H1 (cell line): ENCODE results near the gene BCAS3. TPM values are rescaled to one million over a fixed set of nuclear protein-coding genes. Genes with fewer than 3 reads are reported as not detected.

Source experiments
- CTCF ChIA-PET: fragments of 300-600 bp; sonication (Branson Sonifier 250); formaldehyde crosslinking; loops from one replicate; lab custom pipeline; 2021; ENCODE audit not compliant: partially characterized antibody; lab: Charles Lee
- POLR2A ChIA-PET: fragments of 300-600 bp; sonication (Branson Sonifier 250); formaldehyde crosslinking; loops from one replicate; lab custom pipeline; 2021; ENCODE audit warnings: inconsistent platforms; ENCODE audit not compliant: partially characterized antibody; lab: Charles Lee
- DNase-seq, 2 experiments: peaks; one replicate each; pipeline versions ENCODE4 v3.0.0 to v3.0.0-alpha.2; 2010 to 2022; ENCODE audit warnings: low spot score in 2 of 2, low read depth in 1 of 2, mixed read lengths in 1 of 2
- FAIRE-seq: peaks from 2 replicates; lab custom pipeline; 2011; peaks lifted over from hg19 to GRCh38; lab: Jason Lieb, UNC
- H2AFZ ChIP-seq: 2 replicates; pipeline ENCODE4 v1.8.1; 2012; ENCODE audit warnings: low read length, inconsistent platforms
- H2AK5ac ChIP-seq: 2 replicates; pipeline ENCODE4 v1.6.1; 2013; ENCODE audit warnings: low read depth, low read length
- H2BK120ac ChIP-seq: replicated peaks from 2 replicates; pipeline ENCODE3; 2013; ENCODE audit warnings: low read depth, low read length, inconsistent platforms
- H2BK12ac ChIP-seq: 2 replicates; pipeline ENCODE4 v1.6.1; 2013; ENCODE audit warnings: low read depth, low read length
- H2BK15ac ChIP-seq: 2 replicates; pipeline ENCODE4 v1.6.1; 2013; ENCODE audit warnings: low read length
- H2BK20ac ChIP-seq: 2 replicates; pipeline ENCODE4 v1.6.1; 2013; ENCODE audit warnings: low read length
- H2BK5ac ChIP-seq: 2 replicates; pipeline ENCODE4 v1.6.1; 2013; ENCODE audit warnings: low read depth, low read length
- H3K14ac ChIP-seq: 2 replicates; pipeline ENCODE4 v1.6.1; 2013; ENCODE audit warnings: inconsistent platforms; ENCODE audit not compliant: insufficient read length
- H3K18ac ChIP-seq: 2 replicates; pipeline ENCODE4 v1.6.1; 2013; ENCODE audit warnings: low read length; ENCODE audit errors: extremely low read depth
- H3K23ac ChIP-seq: 2 replicates; pipeline ENCODE4 v1.6.1; 2013; ENCODE audit warnings: inconsistent platforms; ENCODE audit not compliant: insufficient read length
- H3K23me2 ChIP-seq: 2 replicates; pipeline ENCODE4 v1.6.1; 2013; ENCODE audit warnings: low read depth, low read length
- H3K27ac ChIP-seq: 2 replicates; pipeline ENCODE4 v1.6.1; 2011; ENCODE audit warnings: low read depth, low read length, inconsistent platforms
- H3K27me3 ChIP-seq, 4 experiments: replicated peaks in 1 of 4; 1 replicate in 1 of 4; 2 replicates in 3 of 4; pipeline versions ENCODE4 v1.6.1 to v1.8.1; 2011 to 2013; ENCODE audit warnings: low read length in 3 of 4, mild to moderate bottlenecking in 3 of 4, inconsistent platforms in 2 of 4, mixed read lengths in 2 of 4, moderate library complexity in 1 of 4; ENCODE audit not compliant: control insufficient read depth in 3 of 4, insufficient read depth in 3 of 4; ENCODE audit errors: extremely low read depth in 1 of 4
- H3K36me3 ChIP-seq, 4 experiments: 2 replicates each; pipeline versions ENCODE4 v1.6.1 to v1.8.1; 2011 to 2013; ENCODE audit warnings: mild to moderate bottlenecking in 4 of 4, low read length in 3 of 4, moderate library complexity in 2 of 4, control low read depth in 1 of 4, inconsistent platforms in 1 of 4; ENCODE audit not compliant: insufficient read depth in 4 of 4, control insufficient read depth in 2 of 4
- H3K4ac ChIP-seq: replicated peaks from 2 replicates; pipeline ENCODE3; 2013; ENCODE audit warnings: low read length, low read depth, mixed read lengths, inconsistent platforms; ENCODE audit not compliant: insufficient read length
- H3K4me1 ChIP-seq, 4 experiments: replicated peaks in 1 of 4; 1 replicate in 1 of 4; 2 replicates in 3 of 4; pipeline versions ENCODE4 v1.6.1 to v1.8.1; 2011 to 2013; ENCODE audit warnings: low read length in 3 of 4, inconsistent platforms in 2 of 4, mixed read lengths in 1 of 4; ENCODE audit not compliant: insufficient read depth in 4 of 4, control insufficient read depth in 3 of 4
- H3K4me2 ChIP-seq, 2 experiments: 2 replicates each; pipeline versions ENCODE4 v1.6.1 to v1.8.1; 2011 to 2013; ENCODE audit warnings: low read depth in 2 of 2, low read length in 2 of 2, control low read depth in 1 of 2, inconsistent platforms in 1 of 2, mild to moderate bottlenecking in 1 of 2; ENCODE audit not compliant: insufficient read depth in 1 of 2
- H3K4me3 ChIP-seq, 4 experiments: fragments of 200-600, 300-600 bp in 1 of 4; sonication (generic), shearing (Covaris generic), sonication (Bioruptor Twin) in 1 of 4; 2 replicates each; pipeline versions ENCODE4 v1.5.1 to v1.8.1; 2011 to 2016; ENCODE audit warnings: low read length in 4 of 4, low read depth in 3 of 4, control low read depth in 2 of 4, inconsistent platforms in 2 of 4, mild to moderate bottlenecking in 2 of 4, mixed read lengths in 1 of 4, moderate library complexity in 1 of 4; ENCODE audit not compliant: insufficient read depth in 2 of 4; ENCODE audit errors: extremely low read depth in 1 of 4
- H3K56ac ChIP-seq: replicated peaks from 2 replicates; pipeline ENCODE3; 2013; ENCODE audit warnings: low read depth, mild to moderate bottlenecking, mixed read lengths, low read length, inconsistent platforms; ENCODE audit not compliant: insufficient read length
- H3K79me1 ChIP-seq: 2 replicates; pipeline ENCODE4 v1.6.1; 2013; ENCODE audit warnings: low read depth, low read length, control low read depth
- H3K79me2 ChIP-seq, 2 experiments: 2 replicates each; pipeline versions ENCODE4 v1.6.1 to v1.8.1; 2012 to 2013; ENCODE audit warnings: low read length in 2 of 2, mild to moderate bottlenecking in 2 of 2, inconsistent platforms in 1 of 2; ENCODE audit not compliant: insufficient read depth in 2 of 2, control insufficient read depth in 1 of 2
- H3K9ac ChIP-seq, 4 experiments: replicated peaks in 1 of 4; 1 replicate in 1 of 4; 2 replicates in 3 of 4; pipeline versions ENCODE4 v1.6.1 to v1.8.1; 2011 to 2013; ENCODE audit warnings: low read depth in 3 of 4, low read length in 3 of 4, control low read depth in 2 of 4, mild to moderate bottlenecking in 2 of 4, moderate library complexity in 2 of 4, inconsistent platforms in 1 of 4; ENCODE audit errors: extremely low read depth in 1 of 4
- H3K9me3 ChIP-seq, 2 experiments: 2 replicates each; pipeline versions ENCODE4 v1.6.1 to v1.8.1; 2012 to 2013; ENCODE audit warnings: mild to moderate bottlenecking in 2 of 2, moderate library complexity in 2 of 2, control low read depth in 1 of 2, inconsistent platforms in 1 of 2, low read depth in 1 of 2, low read length in 1 of 2, mixed read lengths in 1 of 2; ENCODE audit not compliant: insufficient read depth in 2 of 2
- H4K20me1 ChIP-seq, 2 experiments: replicated peaks in 1 of 2; 2 replicates each; pipeline versions ENCODE3 to v1.8.1; 2011 to 2013; ENCODE audit warnings: inconsistent platforms in 2 of 2, low read length in 2 of 2, mild to moderate bottlenecking in 1 of 2; ENCODE audit not compliant: insufficient read depth in 2 of 2, control insufficient read depth in 1 of 2
- H4K5ac ChIP-seq: 2 replicates; pipeline ENCODE4 v1.6.1; 2013; ENCODE audit warnings: low read length, low read depth, mixed read lengths, inconsistent platforms; ENCODE audit not compliant: insufficient read length
- H4K8ac ChIP-seq: 2 replicates; pipeline ENCODE4 v1.8.0; 2013; ENCODE audit warnings: mild to moderate bottlenecking, moderate library complexity, low read length, inconsistent platforms; ENCODE audit not compliant: insufficient read depth; ENCODE audit errors: extremely low read depth
- H4K91ac ChIP-seq: replicated peaks from 2 replicates; pipeline ENCODE3; 2013; ENCODE audit warnings: low read length, mixed read lengths, inconsistent platforms; ENCODE audit not compliant: insufficient read length
- CTBP2 ChIP-seq: IDR thresholded peaks from 2 replicates; pipeline ENCODE4 v1.7.0; 2011; ENCODE audit warnings: borderline replicate concordance, mild to moderate bottlenecking, moderate library complexity, mixed read lengths, low read length; ENCODE audit not compliant: insufficient read depth, insufficient read length
- FOSL1 ChIP-seq: IDR thresholded peaks from 2 replicates; pipeline ENCODE4 v1.6.1; 2011; ENCODE audit warnings: mild to moderate bottlenecking, low read depth, low read length, moderate library complexity; ENCODE audit not compliant: insufficient read depth
- HDAC6 ChIP-seq: IDR thresholded peaks from one replicate; pipeline ENCODE4 v1.7.1; 2012; ENCODE audit warnings: low read depth, mild to moderate bottlenecking, inconsistent platforms, low read length, moderate library complexity
- KDM4A ChIP-seq: IDR thresholded peaks from one replicate; pipeline ENCODE4 v1.7.1; 2012; ENCODE audit warnings: low read depth, mild to moderate bottlenecking, moderate library complexity, low read length, inconsistent platforms; ENCODE audit not compliant: severe bottlenecking
- POLR2AphosphoS5 ChIP-seq: IDR thresholded peaks from 2 replicates; pipeline ENCODE4 v1.6.1; 2011; ENCODE audit warnings: low read depth, low read length
- RFX5 ChIP-seq: IDR thresholded peaks from 2 replicates; pipeline ENCODE4 v1.6.1; 2011; ENCODE audit warnings: low read depth, low read length, improper control_type of control experiment, borderline replicate concordance
- RNF2 ChIP-seq: fragments of 200-900, 300-1000 bp; sonication (generic); IDR thresholded peaks from 2 replicates; pipeline ENCODE4 v1.7.1; 2016; ENCODE audit warnings: borderline replicate concordance, low read depth, mild to moderate bottlenecking, antibody characterized with exemption, low read length; ENCODE audit not compliant: poor library complexity, severe bottlenecking; ENCODE audit errors: missing control alignments
- SP1 ChIP-seq: IDR thresholded peaks from 2 replicates; pipeline ENCODE4 v1.6.1; 2011; ENCODE audit warnings: low read depth, low read length
- TAF7 ChIP-seq: optimal IDR thresholded peaks from 2 replicates; pipeline ENCODE3; 2011; ENCODE audit warnings: low read depth, mild to moderate bottlenecking, inconsistent platforms, low read length, moderate library complexity, borderline replicate concordance
- USF2 ChIP-seq: IDR thresholded peaks from 2 replicates; pipeline ENCODE4 v1.6.1; 2011; ENCODE audit warnings: low read length, improper control_type of control experiment
- WGBS, 2 experiments: shearing (Covaris generic) in 1 of 2; methylation state at CpG; one replicate each; pipeline versions ENCODE4 v1.1.6 to v1.1.7; 2013 to 2015; ENCODE audit warnings: low lambda C conversion rate in 2 of 2, mixed read lengths in 2 of 2, inconsistent platforms in 1 of 2, low coverage in 1 of 2, missing lambda C conversion rate in 1 of 2; ENCODE audit not compliant: insufficient replicate concordance in 2 of 2, insufficient coverage in 1 of 2, insufficient read length in 1 of 2; ENCODE audit errors: extremely low coverage in 1 of 2, missing lambda C conversion rate in 1 of 2; 5-methylcytosine and 5-hydroxymethylcytosine counted together
- polyA plus RNA-seq, 7 experiments: library from polyadenylated mRNA; depleted of rRNA in 3 of 7; stranded (reverse) in 5 of 7; unstranded in 2 of 7; fragments of >200 nt in 5 of 7; fragments of 200-250 nt in 2 of 7; gene quantifications; 1 replicate in 5 of 7; 2 replicates in 1 of 7; 4 replicates in 1 of 7; pipeline versions ENCODE4 v1.2.1 to v1.2.3, GENCODE V29; 2011 to 2013; ENCODE audit warnings: missing spikeins in 2 of 7, mixed read lengths in 2 of 7
- total RNA-seq: library from RNA; stranded (reverse); fragmentation: NEBNext Ultra II Directional; extraction: Animal tissue kit (Norgen Biotek cat#: 25700); gene quantifications from 2 replicates; pipeline ENCODE4 v1.2.1, GENCODE V29; 2021

BCAS3 gene
- total and polyA plus RNA-seq, 2 of the 8 experiments (the other 6 are each of a cell fraction or from before 2014, with no cell fraction given): 9.9 to 13.3 TPM

DNA sequence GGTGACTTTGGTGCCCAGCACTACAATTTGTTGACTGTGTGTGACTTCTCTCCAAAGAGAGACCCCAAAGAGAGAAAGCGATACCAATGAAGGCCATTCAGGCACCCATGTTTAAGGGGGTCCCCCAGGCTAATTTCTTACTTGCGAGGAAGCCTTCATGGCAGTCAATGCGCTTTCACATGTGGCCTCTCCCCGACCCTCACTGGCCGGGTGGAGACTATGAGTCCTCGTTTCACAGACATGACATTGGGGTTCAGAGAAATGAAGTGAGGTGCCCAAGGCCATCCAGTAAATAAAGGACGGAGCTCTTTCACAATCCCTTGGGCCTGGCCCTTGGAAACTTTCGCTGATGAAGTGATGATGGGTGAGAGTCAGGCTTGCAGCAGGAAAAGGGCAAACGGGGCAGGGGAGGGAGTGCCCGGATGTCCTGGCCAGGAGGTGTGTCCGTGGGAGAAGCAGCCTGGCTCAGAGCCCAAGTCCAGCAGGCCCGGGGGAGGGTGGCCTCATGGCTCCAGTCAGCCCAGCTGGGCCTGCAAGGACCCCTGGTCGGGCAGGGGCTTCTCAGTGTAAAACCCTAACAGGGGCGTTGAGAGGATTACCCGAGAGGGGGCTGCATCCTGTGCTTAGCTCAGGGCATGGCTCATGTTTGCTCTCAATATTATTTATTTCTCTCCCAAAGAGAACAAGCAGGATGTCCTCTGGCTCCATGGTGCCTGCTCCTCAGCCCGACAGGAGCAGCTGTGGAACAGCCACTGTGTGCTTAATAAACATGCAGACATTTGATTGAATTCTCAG is 736.7 kb downstream of the BCAS3 start:
- Histone ChIP-seq H3K9ac (no peak overlapping the region), H2AK5ac (no peak overlapping the region)
- peak in 1 of 2 experiments; percentile 41 for DNase-seq
- TF ChIP-seq TAF7 (no peak), SP1 (no peak), RNF2 (no peak), RFX5 (no peak), POLR2AphosphoS5 (no peak), USF2 (no peak), FOSL1 (no peak), HDAC6 (no peak), KDM4A (no peak), CTBP2 (no peak)

More for the DNA sequence above, 736.7 kb downstream of the BCAS3 start:
- 80% methylated on average over 16 of the region's 16 CpGs; no CpG with 5 or more reads in 1 of the 2 experiments for WGBS, 2 experiments
- Histone ChIP-seq H3K18ac (no peak overlapping the region), H2BK20ac (no peak overlapping the region), H3K36me3 (no peaks in the 10 kb centered on the region), H2AFZ (no peak overlapping the region), H2BK5ac (no peak overlapping the region), H3K9me3 (no peaks in the 10 kb centered on the region), H3K27me3 (peaks cover 24 to 77% (median 68%) of the 10 kb centered on the region in 4 experiments), H3K79me2 (no peaks in the 10 kb centered on the region), H3K56ac (no peak overlapping the region), H3K23ac (no peak overlapping the region), H4K20me1 (peaks cover 2 to 3% of the 10 kb centered on the region in 2 experiments), H3K23me2 (peaks cover 18% of the 10 kb centered on the region), H4K5ac (no peak overlapping the region), H3K27ac (no peak overlapping the region), H4K8ac (no peak overlapping the region), H2BK15ac (no peak overlapping the region), H3K4me2 (no peak overlapping the region), H4K91ac (no peak overlapping the region), H3K4me3 (no peak overlapping the region), H3K4me1 (peaks cover 0 to 16% (median 9%) of the 10 kb centered on the region in 4 experiments; a peak in 5 of 7 replicates), H2BK120ac (no peak overlapping the region), H3K4ac (no peak overlapping the region), H3K14ac (no peak overlapping the region), H2BK12ac (no peak overlapping the region), H3K79me1 (no peaks in the 10 kb centered on the region)
- no peak for FAIRE-seq
- POLR2A ChIA-PET: interaction anchor here (1.1 kb wide), 1 partner anchor 46 kb away, joined by 3 read pairs; no protein-coding TSS in a partner anchor
- CTCF ChIA-PET: interaction anchor here (0.7 to 8.8 kb wide), 15 partner anchors 10 to 160 kb away, joined by 3 to 108 read pairs (median 4); partner anchors contain the start of gene TBX4
